K562 (cell line): Measurements from ENCODE around the gene CHTOP. TPM values are rescaled to one million over a fixed set of nuclear protein-coding genes. Genes with fewer than 3 reads are reported as not detected.
A peak's percentile ranks its signal among the peaks of the same experiment; 100 is the strongest.

Experiments
- ATAC-seq: fragments of 200-7000 bp; cut with Tn5 transposase; 3 replicates; pipeline ENCODE4 v1.9.1; 2020; ENCODE audit warnings: moderate library complexity
- BruUV-seq: library from RNA; stranded (reverse); fragments of 400-500 nt; replicated peaks from 2 replicates; lab custom pipeline; 2021; lab: Mats Ljungman, UMichigan
- CTCF ChIA-PET: fragments of 300-600 bp; formaldehyde crosslinking; extraction: SDS; loops from one replicate; lab custom pipeline; 2021; ENCODE audit warnings: low intra/inter-chr PET ratio; lab: Yijun Ruan, JAX
- POLR2A ChIA-PET: fragments of 300-600, 350-650 bp; sonication (Branson Sonifier 250); formaldehyde crosslinking; extraction: SDS; loops from one replicate; lab custom pipeline; 2021; ENCODE audit warnings: antibody characterized with exemption, inconsistent platforms; lab: Yijun Ruan, JAX
- DNase-seq, 4 experiments: peaks; one replicate each; pipeline versions ENCODE4 v3.0.0 to v3.0.0-alpha.2; 2011 to 2018; ENCODE audit warnings: low spot score in 3 of 4, mixed read lengths in 3 of 4; ENCODE audit errors: extremely low read depth in 1 of 4
- FAIRE-seq: peaks from 2 replicates; lab custom pipeline; 2011; peaks lifted over from hg19 to GRCh38; lab: Jason Lieb, UNC
- H2AFZ ChIP-seq: 2 replicates; pipeline ENCODE4 v1.6.0; 2011; ENCODE audit warnings: low read depth, low read length, control low read depth, inconsistent platforms
- H3K27ac ChIP-seq: fragments of 200-600 bp; 3 replicates; pipeline ENCODE4 v1.8.0; 2011; ENCODE audit warnings: low read depth, mild to moderate bottlenecking, control low read depth, inconsistent platforms, low read length, moderate library complexity, mixed read lengths; ENCODE audit errors: extremely low read depth
- H3K27me3 ChIP-seq, 2 experiments: fragments of 300-600 bp in 1 of 2; 2 replicates in 1 of 2; 3 replicates in 1 of 2; pipeline versions ENCODE4 v1.6.0 to v1.8.0; 2011; ENCODE audit warnings: inconsistent platforms in 2 of 2, low read length in 2 of 2, mild to moderate bottlenecking in 1 of 2, mixed read lengths in 1 of 2, moderate library complexity in 1 of 2; ENCODE audit not compliant: control insufficient read depth in 2 of 2, insufficient read depth in 2 of 2
- H3K36me3 ChIP-seq: fragments of 300-600 bp; 3 replicates; pipeline ENCODE4 v1.8.0; 2011; ENCODE audit warnings: mild to moderate bottlenecking, low read length, inconsistent platforms; ENCODE audit not compliant: control insufficient read depth, insufficient read depth
- H3K4me1 ChIP-seq, 2 experiments: fragments of 200-600 bp in 1 of 2; replicated peaks in 1 of 2; 2 replicates in 1 of 2; 3 replicates in 1 of 2; pipeline versions ENCODE4 v1.5.1 to v1.8.0; 2011; ENCODE audit warnings: inconsistent platforms in 2 of 2, low read length in 2 of 2, mild to moderate bottlenecking in 1 of 2, mixed read lengths in 1 of 2, moderate library complexity in 1 of 2; ENCODE audit not compliant: control insufficient read depth in 2 of 2, insufficient read depth in 2 of 2
- H3K4me2 ChIP-seq: 2 replicates; pipeline ENCODE4 v1.6.1; 2011; ENCODE audit warnings: low read length, control low read depth, inconsistent platforms, mixed read lengths; ENCODE audit not compliant: insufficient read depth
- H3K4me3 ChIP-seq: fragments of 200-600 bp; sonication (generic), shearing (Covaris generic); 2 replicates; pipeline ENCODE4 v1.5.1; 2016; ENCODE audit warnings: control low read depth, inconsistent platforms
- H3K79me2 ChIP-seq: fragments of 200-600 bp; 3 replicates; pipeline ENCODE4 v1.8.0; 2011; ENCODE audit warnings: low read length, inconsistent platforms; ENCODE audit not compliant: control insufficient read depth, insufficient read depth
- H3K9ac ChIP-seq, 2 experiments: 2 replicates each; pipeline versions ENCODE4 v1.6.0 to v1.6.1; 2011; ENCODE audit warnings: low read depth in 2 of 2, low read length in 2 of 2, control low read depth in 1 of 2, inconsistent platforms in 1 of 2, mild to moderate bottlenecking in 1 of 2, mixed read lengths in 1 of 2; ENCODE audit not compliant: insufficient read depth in 1 of 2
- H3K9me1 ChIP-seq: one replicate; pipeline ENCODE4 v1.6.0; 2011; ENCODE audit warnings: inconsistent platforms, mild to moderate bottlenecking, low read length, moderate library complexity; ENCODE audit not compliant: control insufficient read depth, insufficient read depth
- H3K9me3 ChIP-seq: replicated peaks from 2 replicates; pipeline ENCODE4 v1.5.1; 2011; ENCODE audit warnings: low read depth, low read length, inconsistent platforms; ENCODE audit not compliant: control insufficient read depth, insufficient read depth
- H4K20me1 ChIP-seq: replicated peaks from 2 replicates; pipeline ENCODE4 v1.6.1; 2011; ENCODE audit warnings: low read length, inconsistent platforms, mixed read lengths; ENCODE audit not compliant: control insufficient read depth, insufficient read depth
- CBFB ChIP-seq: sonication (generic); formaldehyde crosslinking; IDR thresholded peaks from 2 replicates; pipeline ENCODE4 v1.4.0; 2020; ENCODE audit warnings: mild to moderate bottlenecking, missing genetic modification reagents
- DMBX1 ChIP-seq: fragments of 250-450 bp; sonication (Bioruptor Pico); IDR thresholded peaks from 2 replicates; pipeline ENCODE4 v1.8.0; 2022; ENCODE audit warnings: inconsistent platforms, mild to moderate bottlenecking, moderate library complexity, borderline replicate concordance
- E2F5 ChIP-seq: sonication (generic); formaldehyde crosslinking; IDR thresholded peaks from 2 replicates; pipeline ENCODE4 v1.8.0; 2022; ENCODE audit warnings: mild to moderate bottlenecking, missing genetic modification reagents
- FOXJ3 ChIP-seq: sonication (generic); formaldehyde crosslinking; IDR thresholded peaks from 2 replicates; pipeline ENCODE4 v1.4.0; 2020; ENCODE audit warnings: mild to moderate bottlenecking, missing genetic modification reagents
- HCFC1 ChIP-seq: IDR thresholded peaks from 2 replicates; pipeline ENCODE4 v1.6.1; 2012; ENCODE audit warnings: low read depth, low read length, improper control_type of control experiment
- HLTF ChIP-seq: fragments of 450-650 bp; IDR thresholded peaks from 2 replicates; pipeline ENCODE4 v1.6.1; 2016
- HNRNPLL ChIP-seq: fragments of 200-400 bp; formaldehyde crosslinking; IDR thresholded peaks from 2 replicates; pipeline ENCODE4 v1.6.1; 2017; ENCODE audit warnings: low read length, low read depth, mild to moderate bottlenecking; ENCODE audit not compliant: poor library complexity, severe bottlenecking
- RBM14 ChIP-seq: fragments of 200-400 bp; formaldehyde crosslinking; IDR thresholded peaks from 2 replicates; pipeline ENCODE4 v1.6.1; 2018; ENCODE audit warnings: low read depth, mild to moderate bottlenecking, low read length, moderate library complexity, borderline replicate concordance; ENCODE audit not compliant: insufficient read depth
- SMAD1 ChIP-seq: fragments of 150-350 bp; IDR thresholded peaks from 2 replicates; pipeline ENCODE4 v1.6.1; 2014; ENCODE audit warnings: low read length, low read depth; ENCODE audit not compliant: partially characterized antibody
- TCF15 ChIP-seq: fragments of 250-450 bp; sonication (Bioruptor Pico); IDR thresholded peaks from 2 replicates; pipeline ENCODE4 v1.8.0; 2022; ENCODE audit warnings: moderate library complexity, mild to moderate bottlenecking, inconsistent platforms
- ZBTB8A ChIP-seq: fragments of 450-650 bp; IDR thresholded peaks from 2 replicates; pipeline ENCODE4 v1.6.1; 2018; ENCODE audit warnings: mild to moderate bottlenecking, moderate library complexity; ENCODE audit not compliant: partially characterized antibody
- ZFP36 ChIP-seq: fragments of 150-350 bp; IDR thresholded peaks from 2 replicates; pipeline ENCODE4 v1.6.1; 2018; ENCODE audit warnings: low read length, low read depth; ENCODE audit not compliant: partially characterized antibody
- ZNF408 ChIP-seq: fragments of 250-450 bp; sonication (Bioruptor Pico); IDR thresholded peaks from 2 replicates; pipeline ENCODE4 v1.4.0; 2020; ENCODE audit warnings: low read depth, mild to moderate bottlenecking, moderate library complexity
- ZNF518B ChIP-seq: fragments of 250-450 bp; sonication (Bioruptor Pico); IDR thresholded peaks from 2 replicates; pipeline ENCODE4 v1.5.0; 2021; ENCODE audit warnings: mild to moderate bottlenecking, moderate library complexity
- ZNF764 ChIP-seq: fragments of 250-450 bp; sonication (Bioruptor Pico); IDR thresholded peaks from 2 replicates; pipeline ENCODE4 v1.4.0; 2020; ENCODE audit warnings: low read depth, mild to moderate bottlenecking, moderate library complexity
- WGBS: fragments of 100-300 bp; shearing (Covaris generic); methylation state at CpG from one replicate; pipeline ENCODE4 v1.1.6; 2016; ENCODE audit warnings: low coverage, mixed read lengths; ENCODE audit not compliant: insufficient coverage; ENCODE audit errors: missing lambda C conversion rate; 5-methylcytosine and 5-hydroxymethylcytosine counted together
- in situ Hi-C: fragments of 300-500 bp; cut with MboI; formaldehyde crosslinking; loops from 4 replicates; pipeline ENCODE4 v1.15.0; 2018; ENCODE audit warnings: inconsistent platforms, mixed read lengths
- intact Hi-C: fragments of 100-400 bp; cut with micrococcal nuclease; formaldehyde crosslinking; loops from 2 replicates; pipeline ENCODE4 v1.14.2; 2022
- polyA plus RNA-seq, 8 experiments: library from polyadenylated mRNA; depleted of rRNA in 4 of 8; stranded (reverse) in 5 of 8; unstranded in 3 of 8; fragments of >200 nt; fragmentation: Nextera tagmentation in 2 of 8; fragmentation: Illumina TruSeq in 1 of 8; extraction: Ambion mirVana in 2 of 8; extraction: Trizol in 1 of 8; gene quantifications; 2 replicates each; pipeline versions ENCODE4 v1.2.1 to v1.2.3, GENCODE V29; 2011 to 2014; ENCODE audit warnings: inconsistent platforms in 1 of 8, missing spikeins in 1 of 8
- total RNA-seq, 7 experiments: library from RNA; depleted of rRNA in 6 of 7; stranded (reverse); fragments of >200 nt in 6 of 7; fragmentation: Illumina TruSeq in 2 of 7; extraction: Trizol in 2 of 7; gene quantifications; 2 replicates each; pipeline versions ENCODE4 v1.2.1 to v1.2.3, GENCODE V29; 2011 to 2021; ENCODE audit warnings: low replicate concordance in 1 of 7

CHTOP gene
- total and polyA plus RNA-seq, 9 of the 15 experiments (the other 6 are each of a cell fraction or from before 2014, with no cell fraction given) = 10.2 to 91.8 (median 60.8) TPM

GRCh38 chr1:153627715-153628626, 5.9 kb upstream of the CHTOP start, which contains the start of gene S100A1:
S100A1 (plus strand) TSS chr1:153628434; CDS start chr1:153630522, 2,088 bp downstream.
- Histone ChIP-seq H3K9me3 (no peaks in the 10 kb centered on the region), H4K20me1 (no peaks in the 10 kb centered on the region), H3K79me2 (peaks cover 6% of the 10 kb centered on the region; the same call in 1 of the 3 replicates), H3K4me3 (peak within 1 kb of the TSS; percentile 49), H3K27me3 (no peaks in the 10 kb centered on the region), H2AFZ (peak within 1 kb of the TSS; percentile 97), H3K36me3 (peaks cover 9% of the 10 kb centered on the region; the same call in 2 of the 3 replicates), H3K9me1 (no peaks in the 10 kb centered on the region), H3K9ac (peak within 1 kb of the TSS; percentile 83 to 95), H3K4me2 (peak within 1 kb of the TSS; percentile 86), H3K4me1 (peaks cover 26 to 44% of the 10 kb centered on the region in 2 experiments), H3K27ac (peak within 1 kb of the TSS; percentile 82)
- intact Hi-C loops (loop anchor here (2.0 kb wide), 1 partner anchor 59 kb away; no protein-coding TSS in a partner anchor), in situ Hi-C loops (no loop called here)
- peak; percentile 81 to 86 (median 84) for DNase-seq
- WGBS = 13% methylated on average over 8 of the region's 10 CpGs
- no TSS peak for BruUV-seq
- CTCF ChIA-PET = no interaction called here
- POLR2A ChIA-PET = interaction anchor here (0.5 to 4.3 kb wide), 31 partner anchors 9 to 363 kb away, joined by 3 to 70 read pairs (median 4); partner anchors contain the start of genes RPS27, S100A14, S100A16 and S100A5
- peak; percentile 76 for ATAC-seq
- FAIRE-seq = peak; percentile 63
- TF ChIP-seq HNRNPLL (no peak), ZBTB8A (no peak), ZNF408 (CRISPR knock-in tag) (no peak), HCFC1 (0 out of 2 replicates have a peak, but pooled peaks have one; percentile 12), ZNF518B (CRISPR knock-in tag) (no peak), E2F5 (no peak), HLTF (no peak), ZNF764 (CRISPR knock-in tag) (no peak), TCF15 (no peak), ZFP36 (no peak), DMBX1 (CRISPR knock-in tag) (no peak), SMAD1 (peak; percentile 4), CBFB (CRISPR knock-in tag) (no peak), RBM14 (no peak), FOXJ3 (CRISPR knock-in tag) (no peak)
